ENCODE data around the gene DMPK. TPM values are rescaled to one million over a fixed set of nuclear protein-coding genes. Genes with fewer than 3 reads are reported as not detected.

DMPK gene
- total and polyA plus RNA-seq, 9 of the 15 experiments (the other 6 are each of a cell fraction or from before 2014, with no cell fraction given) = 0.24 to 31.3 (median 7.3) TPM

DNA sequence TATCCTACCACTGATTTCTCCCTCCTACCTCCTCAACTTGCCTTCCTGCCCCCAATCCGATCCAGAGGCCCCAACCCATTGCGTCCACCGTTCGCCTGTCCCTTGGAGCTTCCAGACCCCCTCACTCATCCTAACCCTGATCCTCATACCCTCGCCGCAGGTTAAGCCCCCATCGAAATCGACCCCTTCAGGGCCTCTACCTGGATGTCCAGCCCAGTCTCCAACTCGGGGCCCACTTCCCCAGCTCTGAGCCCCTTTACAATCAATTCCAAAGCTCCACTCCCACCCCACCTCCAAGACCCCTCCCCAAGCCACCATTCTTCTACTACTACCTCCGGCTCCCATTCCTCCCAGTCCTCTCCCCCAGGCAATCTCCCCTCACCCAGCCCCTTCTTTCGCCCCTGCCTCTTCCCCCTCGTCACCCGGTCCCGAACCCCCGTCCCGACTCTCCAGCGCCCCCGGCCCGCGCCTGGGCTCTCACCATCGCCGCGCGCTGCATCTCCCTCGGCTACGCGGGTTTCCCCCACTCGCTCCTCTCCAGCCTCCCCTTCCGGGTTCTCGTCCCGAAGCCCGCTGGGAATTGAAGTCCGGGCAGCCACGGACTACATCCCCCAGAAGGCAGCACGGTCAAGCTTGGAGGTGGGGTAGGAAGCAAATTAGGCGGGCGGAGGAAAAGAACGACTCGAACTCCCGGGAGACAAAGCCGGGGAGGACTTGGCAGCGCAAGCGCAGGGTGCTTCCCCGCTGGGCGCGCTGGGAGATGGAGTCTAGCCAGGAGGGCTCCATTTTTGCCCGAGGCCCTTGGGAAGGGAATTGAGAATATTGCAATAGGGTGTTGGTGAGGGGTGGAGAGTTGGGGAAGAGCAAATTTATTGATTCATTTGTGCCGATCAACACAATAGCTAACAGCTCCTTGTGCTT lies 51.7 kb downstream of the DMPK start, which contains the start of gene FBXO46 (continued):
- TF ChIP-seq SIN3A (IDR thresholded peaks at IDR 0.05; ENCODE audit: borderline replicate concordance in 2 of 2, control insufficient read depth in 1 of 2, low read depth in 2 of 2, low read length in 2 of 2) (peak; percentile 39 to 50; a peak in 1 of 4 replicates), PTTG1 (tag; IDR thresholded peaks at IDR 0.05; ENCODE audit: low read depth) (no peak), BRF1 (IDR thresholded peaks at IDR 0.05; ENCODE audit: borderline replicate concordance, extremely low read depth, insufficient read length) (no peak), ZNF212 (CRISPR knock-in tag; IDR thresholded peaks at IDR 0.05) (no peak), RFX1 (IDR thresholded peaks at IDR 0.05) (no peak; the same call in 1 of the 2 replicates), ZNF165 (CRISPR knock-in tag; IDR thresholded peaks at IDR 0.05; ENCODE audit: borderline replicate concordance) (no peak), PCBP2 (IDR thresholded peaks at IDR 0.05; ENCODE audit: low read depth, low read length, poor library complexity, severe bottlenecking) (no peak), ELF1 (tag; IDR thresholded peaks at IDR 0.05) (peak; percentile 100), TOE1 (IDR thresholded peaks at IDR 0.05; ENCODE audit: borderline replicate concordance) (peak; percentile 59; the same call in 1 of the 2 replicates), TOE1 (CRISPR knock-in tag; IDR thresholded peaks at IDR 0.05; ENCODE audit: borderline replicate concordance, low read depth) (no peak), THAP12 (CRISPR knock-in tag; IDR thresholded peaks at IDR 0.05) (no peak), HDAC1 (IDR thresholded peaks at IDR 0.05) (peak in 1 of 2 experiments; percentile 88; a peak in 2 of 4 replicates), FUS (optimal IDR thresholded peaks at IDR 0.05; ENCODE audit: low read depth, low read length) (no peak), ZBTB7A (IDR thresholded peaks at IDR 0.05; ENCODE audit: borderline replicate concordance, control insufficient read depth, low read depth, low read length) (peak; percentile 15; the same call in 1 of the 2 replicates), SMARCA5 (IDR thresholded peaks at IDR 0.05) (no peak; the same call in 1 of the 2 replicates)
- TF ChIP-seq, protein P1, sequence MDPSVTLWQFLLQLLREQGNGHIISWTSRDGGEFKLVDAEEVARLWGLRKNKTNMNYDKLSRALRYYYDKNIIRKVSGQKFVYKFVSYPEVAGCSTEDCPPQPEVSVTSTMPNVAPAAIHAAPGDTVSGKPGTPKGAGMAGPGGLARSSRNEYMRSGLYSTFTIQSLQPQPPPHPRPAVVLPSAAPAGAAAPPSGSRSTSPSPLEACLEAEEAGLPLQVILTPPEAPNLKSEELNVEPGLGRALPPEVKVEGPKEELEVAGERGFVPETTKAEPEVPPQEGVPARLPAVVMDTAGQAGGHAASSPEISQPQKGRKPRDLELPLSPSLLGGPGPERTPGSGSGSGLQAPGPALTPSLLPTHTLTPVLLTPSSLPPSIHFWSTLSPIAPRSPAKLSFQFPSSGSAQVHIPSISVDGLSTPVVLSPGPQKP (CRISPR knock-in tag; IDR thresholded peaks at IDR 0.05) = no peak
- TF ChIP-seq, protein P2, sequence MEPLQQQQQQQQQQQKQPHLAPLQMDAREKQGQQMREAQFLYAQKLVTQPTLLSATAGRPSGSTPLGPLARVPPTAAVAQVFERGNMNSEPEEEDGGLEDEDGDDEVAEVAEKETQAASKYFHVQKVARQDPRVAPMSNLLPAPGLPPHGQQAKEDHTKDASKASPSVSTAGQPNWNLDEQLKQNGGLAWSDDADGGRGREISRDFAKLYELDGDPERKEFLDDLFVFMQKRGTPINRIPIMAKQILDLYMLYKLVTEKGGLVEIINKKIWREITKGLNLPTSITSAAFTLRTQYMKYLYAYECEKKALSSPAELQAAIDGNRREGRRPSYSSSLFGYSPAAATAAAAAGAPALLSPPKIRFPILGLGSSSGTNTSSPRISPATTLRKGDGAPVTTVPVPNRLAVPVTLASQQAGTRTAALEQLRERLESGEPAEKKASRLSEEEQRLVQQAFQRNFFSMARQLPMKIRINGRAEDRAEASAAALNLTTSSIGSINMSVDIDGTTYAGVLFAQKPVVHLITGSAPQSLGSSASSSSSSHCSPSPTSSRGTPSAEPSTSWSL (CRISPR knock-in tag; IDR thresholded peaks at IDR 0.05; ENCODE audit: borderline replicate concordance) = no peak
- TF ChIP-seq, protein P3, sequence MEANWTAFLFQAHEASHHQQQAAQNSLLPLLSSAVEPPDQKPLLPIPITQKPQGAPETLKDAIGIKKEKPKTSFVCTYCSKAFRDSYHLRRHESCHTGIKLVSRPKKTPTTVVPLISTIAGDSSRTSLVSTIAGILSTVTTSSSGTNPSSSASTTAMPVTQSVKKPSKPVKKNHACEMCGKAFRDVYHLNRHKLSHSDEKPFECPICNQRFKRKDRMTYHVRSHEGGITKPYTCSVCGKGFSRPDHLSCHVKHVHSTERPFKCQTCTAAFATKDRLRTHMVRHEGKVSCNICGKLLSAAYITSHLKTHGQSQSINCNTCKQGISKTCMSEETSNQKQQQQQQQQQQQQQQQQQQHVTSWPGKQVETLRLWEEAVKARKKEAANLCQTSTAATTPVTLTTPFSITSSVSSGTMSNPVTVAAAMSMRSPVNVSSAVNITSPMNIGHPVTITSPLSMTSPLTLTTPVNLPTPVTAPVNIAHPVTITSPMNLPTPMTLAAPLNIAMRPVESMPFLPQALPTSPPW (CRISPR knock-in tag; IDR thresholded peaks at IDR 0.05) = peak; percentile 88

Data from K562 (cell line).